ENCODE measurements around the gene CAMSAP3. TPM values are rescaled to one million over a fixed set of nuclear protein-coding genes. Genes with fewer than 3 reads are reported as not detected.

Gene CAMSAP3
- polyA plus RNA-seq, 2 of the 4 experiments (the other 2 are of a cell fraction) = 1.3 to 3.6 TPM

- H3K27ac ChIP-seq = no peak overlapping the region
- no peaks in the 10 kb centered on the region for H3K9me3 ChIP-seq
- no peak overlapping the region for H3K4me3 ChIP-seq
- FAIRE-seq (no peak), DNase-seq (ENCODE audit: low read depth in 1 of 2, low spot score in 1 of 2) (no peak), ATAC-seq (no peak)
- no peaks in the 10 kb centered on the region for H3K4me1 ChIP-seq
- ChIA-PET POLR2A (no interaction called here), CTCF (interaction anchor here (0.7 to 3.3 kb wide), 4 partner anchors 11 to 73 kb away, joined by 3 to 13 read pairs (median 4); partner anchors contain the start of gene TRAPPC5)
- 89% methylated on average over 15 of the region's 25 CpGs for WGBS (ENCODE audit: missing lambda C conversion rate)
- no peak overlapping the region for H3K4me2 ChIP-seq
- TF ChIP-seq ZFP36 (IDR thresholded peaks at IDR 0.05; ENCODE audit: borderline replicate concordance, partially characterized antibody) = peak; percentile 2
- TF ChIP-seq REST (IDR thresholded peaks at IDR 0.05) = no peak
These were observed 12.4 kb downstream of the CAMSAP3 start for GRCh38 chr19:7607874-7608560.

GRCh38 chr19:7610491-7611240 lies 15.0 kb downstream of the CAMSAP3 start:
- no peak overlapping the region for H3K4me3 ChIP-seq
- no peaks in the 10 kb centered on the region for H3K4me1 ChIP-seq
- DNase-seq (ENCODE audit: low read depth in 1 of 2, low spot score in 1 of 2) = no peak
- POLR2A ChIA-PET = no interaction called here
- H3K4me2 ChIP-seq = no peak overlapping the region
- no peak overlapping the region for H3K27ac ChIP-seq
- TF ChIP-seq FOSB (CRISPR knock-in tag; IDR thresholded peaks at IDR 0.05) = no peak
- TF ChIP-seq MAZ (IDR thresholded peaks at IDR 0.05; ENCODE audit: borderline replicate concordance, low read depth, low read length) = no peak
- H3K9me3 ChIP-seq = no peaks in the 10 kb centered on the region
- WGBS (ENCODE audit: missing lambda C conversion rate) = 91% methylated on average over 11 of the region's 31 CpGs
- FAIRE-seq = no peak
- ATAC-seq = no peak
- CTCF ChIA-PET = no interaction called here

- no peak for FAIRE-seq
- no peak for ATAC-seq
- no peak overlapping the region for H3K4me2 ChIP-seq
- 94% methylated on average over 15 of the region's 41 CpGs for WGBS (ENCODE audit: missing lambda C conversion rate)
- CTCF ChIA-PET = interaction anchor here (0.6 kb wide), 1 partner anchor 69 kb away, joined by 4 read pairs; the partner anchor contains the start of gene TRAPPC5
- H3K27ac ChIP-seq = no peak overlapping the region
- POLR2A ChIA-PET = no interaction called here
- no peaks in the 10 kb centered on the region for H3K4me1 ChIP-seq
- no peaks in the 10 kb centered on the region for H3K9me3 ChIP-seq
- H3K4me3 ChIP-seq = no peak overlapping the region
- TF ChIP-seq KDM1A (IDR thresholded peaks at IDR 0.05; ENCODE audit: low read depth) (no peak), REST (IDR thresholded peaks at IDR 0.05) (peak; percentile 70), NR3C1 (IDR thresholded peaks at IDR 0.05) (no peak), HMGXB4 (CRISPR knock-in tag; IDR thresholded peaks at IDR 0.05; ENCODE audit: borderline replicate concordance) (no peak), TFCP2L1 (CRISPR knock-in tag; IDR thresholded peaks at IDR 0.05) (no peak), ZNF302 (CRISPR knock-in tag; IDR thresholded peaks at IDR 0.05) (no peak), ELK1 (IDR thresholded peaks at IDR 0.05; ENCODE audit: low read depth, low read length) (no peak), JUNB (IDR thresholded peaks at IDR 0.05) (no peak), BCL3 (IDR thresholded peaks at IDR 0.05) (no peak)
- DNase-seq (ENCODE audit: low read depth in 1 of 2, low spot score in 1 of 2) = no peak
These were observed 16.0 kb downstream of the CAMSAP3 start for GRCh38 chr19:7611541-7612279.
